OCI-LY7 (cell line): Measurements from ENCODE around the gene TAS2R38. TPM values are rescaled to one million over a fixed set of nuclear protein-coding genes. Genes with fewer than 3 reads are reported as not detected.

Experiments
- Bru-seq: library from RNA; stranded (reverse); fragments of 400-500 nt; gene quantifications from one replicate; lab custom pipeline; 2021; lab: Mats Ljungman, UMichigan
- BruChase-seq, 2 experiments: library from RNA; stranded (reverse); fragments of 400-500 nt; gene quantifications; one replicate each; lab custom pipeline; 2021; lab: Mats Ljungman, UMichigan
- BruUV-seq: library from RNA; stranded (reverse); fragments of 400-500 nt; replicated peaks from 2 replicates; lab custom pipeline; 2021; lab: Mats Ljungman, UMichigan
- CTCF ChIA-PET: fragments of 300-600 bp; sonication (Branson Sonifier 250); formaldehyde crosslinking; loops from one replicate; lab custom pipeline; 2022; ENCODE audit warnings: antibody characterized with exemption; ENCODE audit not compliant: unreplicated experiment; lab: Charles Lee
- POLR2A ChIA-PET: fragments of 300-600 bp; sonication (Branson Sonifier 250); formaldehyde crosslinking; loops from one replicate; lab custom pipeline; 2022; ENCODE audit warnings: antibody characterized with exemption; lab: Charles Lee
- DNase-seq: peaks from one replicate; pipeline ENCODE4 v3.0.0-alpha.2; 2015; ENCODE audit warnings: low spot score
- H2AFZ ChIP-seq: fragments of 200-600 bp; sonication (generic), shearing (Covaris generic); 2 replicates; pipeline ENCODE4 v1.6.1; 2014; ENCODE audit warnings: mild to moderate bottlenecking, antibody characterized with exemption, low read length, moderate library complexity
- H3K27ac ChIP-seq: fragments of 200-600 bp; sonication (generic); 2 replicates; pipeline ENCODE4 v1.5.1; 2014; ENCODE audit warnings: mixed run types, low read depth, mild to moderate bottlenecking, moderate library complexity, low read length, inconsistent platforms; ENCODE audit not compliant: poor library complexity, severe bottlenecking
- H3K36me3 ChIP-seq: fragments of 200-600 bp; sonication (generic); 2 replicates; pipeline ENCODE4 v1.6.1; 2014; ENCODE audit warnings: mild to moderate bottlenecking, antibody characterized with exemption, low read length, moderate library complexity, mixed read lengths; ENCODE audit not compliant: insufficient read depth
- H3K4me1 ChIP-seq: fragments of 200-600 bp; sonication (generic); 2 replicates; pipeline ENCODE4 v1.5.1; 2014; ENCODE audit warnings: mild to moderate bottlenecking, low read length; ENCODE audit not compliant: insufficient read depth, poor library complexity, severe bottlenecking
- H3K4me2 ChIP-seq: fragments of 200-600 bp; sonication (generic); 2 replicates; pipeline ENCODE4 v1.6.1; 2014; ENCODE audit warnings: mild to moderate bottlenecking, low read length
- H3K4me3 ChIP-seq: fragments of 200-600 bp; sonication (generic); 2 replicates; pipeline ENCODE4 v1.5.1; 2014; ENCODE audit warnings: mild to moderate bottlenecking, low read depth, low read length; ENCODE audit not compliant: poor library complexity, severe bottlenecking
- H3K79me2 ChIP-seq: fragments of 200-600 bp; sonication (generic); 2 replicates; pipeline ENCODE4 v1.6.1; 2016; ENCODE audit warnings: low read depth, mild to moderate bottlenecking, low read length, moderate library complexity, mixed read lengths; ENCODE audit not compliant: insufficient read depth
- H3K9me2 ChIP-seq: fragments of 200-600 bp; sonication (generic); 2 replicates; pipeline ENCODE4 v1.6.1; 2016; ENCODE audit warnings: mild to moderate bottlenecking, low read length, mixed read lengths; ENCODE audit not compliant: insufficient read depth
- H3K9me3 ChIP-seq: fragments of 200-600 bp; sonication (generic); 2 replicates; pipeline ENCODE4 v1.6.1; 2014; ENCODE audit warnings: mild to moderate bottlenecking, mixed run types, low read length, mixed read lengths
- H4K20me1 ChIP-seq: fragments of 200-600 bp; sonication (generic); 2 replicates; pipeline ENCODE4 v1.6.1; 2014; ENCODE audit warnings: mild to moderate bottlenecking, antibody characterized with exemption, low read length, moderate library complexity, mixed read lengths; ENCODE audit not compliant: insufficient read depth
- EZH2phosphoT487 ChIP-seq: fragments of 200-600 bp; sonication (generic); IDR thresholded peaks from 2 replicates; pipeline ENCODE4 v1.6.1; 2018; ENCODE audit warnings: low read depth, borderline replicate concordance, mild to moderate bottlenecking, mixed run types, antibody characterized with exemption, low read length, moderate library complexity, mixed read lengths
- intact Hi-C: fragments of 100-400 bp; cut with micrococcal nuclease; formaldehyde crosslinking; loops from one replicate; pipeline ENCODE4 v1.10.0; 2022; ENCODE audit not compliant: unreplicated experiment
- long read RNA-seq: library from polyadenylated mRNA; stranded (forward); transcript quantifications from one replicate; pipeline ENCODE4 v2.0.0, GENCODE V29; 2022
- total RNA-seq, 2 experiments: library from RNA; depleted of rRNA in 1 of 2; stranded (reverse); fragments of >200 nt in 1 of 2; shearing (Covaris generic) in 1 of 2; gene quantifications; 2 replicates each; pipeline ENCODE4 v1.2.3, GENCODE V29; 2014 to 2022
- TF ChIP-seq, protein P1 (sequence below): fragments of 200-600 bp; sonication (generic); conservative IDR thresholded peaks from 2 replicates; pipeline ENCODE4 v1.5.1; 2014; ENCODE audit warnings: mild to moderate bottlenecking, antibody characterized with exemption, low read length, moderate library complexity, mixed read lengths

TAS2R38 gene
- total RNA-seq (2014; rRNA removed; shearing (Covaris generic)) (not detected in 2 replicates), total RNA-seq (2022) (not detected in 2 replicates), Bru-seq, nascent RNA (not detected), BruChase-seq, experiment 1, labeled RNA remaining after a 6-hour chase (percentile 22 among the genes with signal in this experiment), BruChase-seq, experiment 2, labeled RNA remaining after a 2-hour chase (percentile 29 among the genes with signal in this experiment)
- long read RNA-seq, result 0 reads

DNA sequence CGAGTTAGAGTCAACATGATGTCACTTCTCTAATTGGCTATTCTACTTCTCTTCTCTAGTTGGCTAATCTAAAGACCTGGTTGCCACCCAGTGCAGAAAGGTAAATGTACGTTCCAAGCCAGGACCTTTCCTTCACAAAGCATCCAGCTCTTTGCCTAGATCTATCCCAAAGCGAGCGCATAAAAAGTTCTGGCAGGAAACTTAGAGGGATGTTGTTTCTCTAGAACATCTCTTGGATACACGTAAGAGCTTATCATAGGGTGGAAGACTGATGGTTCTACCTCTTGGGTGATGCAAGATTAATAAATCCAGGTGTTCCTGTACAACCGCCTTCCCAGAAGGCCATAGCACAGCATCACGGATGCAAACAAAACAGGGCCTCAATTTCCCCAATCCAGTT is at the start of gene TAS2R38:
Gene TAS2R38, minus strand, starts transcription at position 101 of the 400 bp plus-strand sequence. Its CDS starts 84 bp downstream, at position 17.
- Histone ChIP-seq H2AFZ (no peak within 1 kb of the TSS), H3K79me2 (no peaks in the 10 kb centered on the region), H3K9me2 (no peaks in the 10 kb centered on the region; the same call in 1 of the 2 replicates), H3K27ac (no peak within 1 kb of the TSS), H3K36me3 (no peaks in the 10 kb centered on the region), H3K4me2 (no peak within 1 kb of the TSS), H3K4me1 (peaks cover 17% of the 10 kb centered on the region), H3K9me3 (no peaks in the 10 kb centered on the region), H3K4me3 (no peak within 1 kb of the TSS), H4K20me1 (no peaks in the 10 kb centered on the region)
- TF ChIP-seq EZH2phosphoT487, result no peak
- TF ChIP-seq, protein P1, sequence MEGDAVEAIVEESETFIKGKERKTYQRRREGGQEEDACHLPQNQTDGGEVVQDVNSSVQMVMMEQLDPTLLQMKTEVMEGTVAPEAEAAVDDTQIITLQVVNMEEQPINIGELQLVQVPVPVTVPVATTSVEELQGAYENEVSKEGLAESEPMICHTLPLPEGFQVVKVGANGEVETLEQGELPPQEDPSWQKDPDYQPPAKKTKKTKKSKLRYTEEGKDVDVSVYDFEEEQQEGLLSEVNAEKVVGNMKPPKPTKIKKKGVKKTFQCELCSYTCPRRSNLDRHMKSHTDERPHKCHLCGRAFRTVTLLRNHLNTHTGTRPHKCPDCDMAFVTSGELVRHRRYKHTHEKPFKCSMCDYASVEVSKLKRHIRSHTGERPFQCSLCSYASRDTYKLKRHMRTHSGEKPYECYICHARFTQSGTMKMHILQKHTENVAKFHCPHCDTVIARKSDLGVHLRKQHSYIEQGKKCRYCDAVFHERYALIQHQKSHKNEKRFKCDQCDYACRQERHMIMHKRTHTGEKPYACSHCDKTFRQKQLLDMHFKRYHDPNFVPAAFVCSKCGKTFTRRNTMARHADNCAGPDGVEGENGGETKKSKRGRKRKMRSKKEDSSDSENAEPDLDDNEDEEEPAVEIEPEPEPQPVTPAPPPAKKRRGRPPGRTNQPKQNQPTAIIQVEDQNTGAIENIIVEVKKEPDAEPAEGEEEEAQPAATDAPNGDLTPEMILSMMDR, result no peak
- no TSS peak for BruUV-seq
- intact Hi-C loops, result no loop called here
- no peak for DNase-seq
- POLR2A ChIA-PET, result interaction anchor here (1.0 kb wide), 1 partner anchor 56 kb away, joined by 3 read pairs; no protein-coding TSS in a partner anchor
- CTCF ChIA-PET, result no interaction called here

- BruUV-seq, result no TSS peak
- no peaks in the 10 kb centered on the region for H3K9me2 ChIP-seq
- CTCF ChIA-PET, result no interaction called here
Measured at GRCh38 chr7:142018154-142018553, 44.6 kb upstream of the TAS2R38 start.

More at GRCh38 chr7:142018154-142018553, 44.6 kb upstream of the TAS2R38 start:
- H3K36me3 ChIP-seq, result no peaks in the 10 kb centered on the region
- no peak overlapping the region for H3K4me3 ChIP-seq
- no peak overlapping the region for H2AFZ ChIP-seq
- no peak overlapping the region for H3K27ac ChIP-seq
- no peak for DNase-seq
- no peak overlapping the region for H3K4me2 ChIP-seq
- no peaks in the 10 kb centered on the region for H3K79me2 ChIP-seq
- no peaks in the 10 kb centered on the region for H3K9me3 ChIP-seq
- no peaks in the 10 kb centered on the region for H3K4me1 ChIP-seq
- POLR2A ChIA-PET, result no interaction called here
- TF ChIP-seq, protein P1, result no peak
- no peak for TF ChIP-seq EZH2phosphoT487
- H4K20me1 ChIP-seq, result no peaks in the 10 kb centered on the region
- intact Hi-C loops, result no loop called here
